Measurements from ENCODE around the gene EML3. TPM values are rescaled to one million over a fixed set of nuclear protein-coding genes. Genes with fewer than 3 reads are reported as not detected.
A peak's percentile ranks its signal among the peaks of the same experiment; 100 is the strongest.

EML3 gene
- total and polyA plus RNA-seq, 2 of the 13 experiments (the other 11 are each of a cell fraction or from before 2014, with no cell fraction given): 10.6 to 12.3 TPM

DNA sequence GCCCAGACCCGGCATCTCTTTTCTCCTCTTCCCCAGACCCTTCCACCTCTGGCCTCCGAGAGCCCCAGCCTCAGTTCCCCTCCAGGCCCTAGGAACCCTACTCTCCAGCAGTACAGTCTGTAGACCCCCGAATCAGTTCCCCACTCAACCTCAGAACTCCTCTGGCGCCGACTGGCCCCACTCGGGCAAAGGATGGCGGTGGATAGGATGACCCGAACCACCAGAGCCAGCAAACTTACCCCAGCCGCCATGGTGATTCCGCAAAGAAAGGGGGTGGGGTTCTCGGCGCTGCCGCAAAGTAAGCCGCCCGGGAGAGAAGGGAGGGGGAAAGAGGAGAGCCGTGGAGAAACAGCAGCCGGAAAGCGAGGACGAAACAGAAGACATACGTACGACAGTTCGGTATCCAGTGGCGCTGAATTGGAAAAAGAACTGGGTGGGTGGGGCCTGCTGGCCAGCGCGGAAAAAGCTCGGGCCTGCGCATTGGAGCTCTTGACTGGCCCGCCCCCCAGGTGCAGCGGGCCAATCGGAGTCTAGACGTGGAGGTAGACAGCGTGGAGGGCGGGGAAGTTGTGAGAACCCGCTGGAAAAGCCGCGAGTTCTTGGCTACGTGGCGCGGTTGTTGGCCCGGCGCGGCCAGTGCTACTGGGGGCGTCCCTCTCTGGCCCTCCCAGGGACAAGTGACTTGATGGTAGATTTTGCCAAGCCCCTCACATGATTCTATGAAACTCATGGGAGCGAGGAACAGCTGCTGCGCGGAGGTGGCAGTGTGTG lies 38.8 kb downstream of the EML3 start, which contains the start of gene EEF1G (continued):
- TF ChIP-seq, protein P1, sequence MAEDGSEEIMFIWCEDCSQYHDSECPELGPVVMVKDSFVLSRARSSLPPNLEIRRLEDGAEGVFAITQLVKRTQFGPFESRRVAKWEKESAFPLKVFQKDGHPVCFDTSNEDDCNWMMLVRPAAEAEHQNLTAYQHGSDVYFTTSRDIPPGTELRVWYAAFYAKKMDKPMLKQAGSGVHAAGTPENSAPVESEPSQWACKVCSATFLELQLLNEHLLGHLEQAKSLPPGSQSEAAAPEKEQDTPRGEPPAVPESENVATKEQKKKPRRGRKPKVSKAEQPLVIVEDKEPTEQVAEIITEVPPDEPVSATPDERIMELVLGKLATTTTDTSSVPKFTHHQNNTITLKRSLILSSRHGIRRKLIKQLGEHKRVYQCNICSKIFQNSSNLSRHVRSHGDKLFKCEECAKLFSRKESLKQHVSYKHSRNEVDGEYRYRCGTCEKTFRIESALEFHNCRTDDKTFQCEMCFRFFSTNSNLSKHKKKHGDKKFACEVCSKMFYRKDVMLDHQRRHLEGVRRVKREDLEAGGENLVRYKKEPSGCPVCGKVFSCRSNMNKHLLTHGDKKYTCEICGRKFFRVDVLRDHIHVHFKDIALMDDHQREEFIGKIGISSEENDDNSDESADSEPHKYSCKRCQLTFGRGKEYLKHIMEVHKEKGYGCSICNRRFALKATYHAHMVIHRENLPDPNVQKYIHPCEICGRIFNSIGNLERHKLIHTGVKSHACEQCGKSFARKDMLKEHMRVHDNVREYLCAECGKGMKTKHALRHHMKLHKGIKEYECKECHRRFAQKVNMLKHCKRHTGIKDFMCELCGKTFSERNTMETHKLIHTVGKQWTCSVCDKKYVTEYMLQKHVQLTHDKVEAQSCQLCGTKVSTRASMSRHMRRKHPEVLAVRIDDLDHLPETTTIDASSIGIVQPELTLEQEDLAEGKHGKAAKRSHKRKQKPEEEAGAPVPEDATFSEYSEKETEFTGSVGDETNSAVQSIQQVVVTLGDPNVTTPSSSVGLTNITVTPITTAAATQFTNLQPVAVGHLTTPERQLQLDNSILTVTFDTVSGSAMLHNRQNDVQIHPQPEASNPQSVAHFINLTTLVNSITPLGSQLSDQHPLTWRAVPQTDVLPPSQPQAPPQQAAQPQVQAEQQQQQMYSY (CRISPR knock-in tag; IDR thresholded peaks at IDR 0.05): no peak
- TF ChIP-seq KAT8 (CRISPR knock-in tag; IDR thresholded peaks at IDR 0.05): peak; percentile 80
- TF ChIP-seq, protein P2, sequence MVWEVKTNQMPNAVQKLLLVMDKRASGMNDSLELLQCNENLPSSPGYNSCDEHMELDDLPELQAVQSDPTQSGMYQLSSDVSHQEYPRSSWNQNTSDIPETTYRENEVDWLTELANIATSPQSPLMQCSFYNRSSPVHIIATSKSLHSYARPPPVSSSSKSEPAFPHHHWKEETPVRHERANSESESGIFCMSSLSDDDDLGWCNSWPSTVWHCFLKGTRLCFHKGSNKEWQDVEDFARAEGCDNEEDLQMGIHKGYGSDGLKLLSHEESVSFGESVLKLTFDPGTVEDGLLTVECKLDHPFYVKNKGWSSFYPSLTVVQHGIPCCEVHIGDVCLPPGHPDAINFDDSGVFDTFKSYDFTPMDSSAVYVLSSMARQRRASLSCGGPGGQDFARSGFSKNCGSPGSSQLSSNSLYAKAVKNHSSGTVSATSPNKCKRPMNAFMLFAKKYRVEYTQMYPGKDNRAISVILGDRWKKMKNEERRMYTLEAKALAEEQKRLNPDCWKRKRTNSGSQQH (CRISPR knock-in tag; IDR thresholded peaks at IDR 0.05; ENCODE audit: low read depth): no peak; the same call in 1 of the 2 replicates
- TF ChIP-seq, protein P3, sequence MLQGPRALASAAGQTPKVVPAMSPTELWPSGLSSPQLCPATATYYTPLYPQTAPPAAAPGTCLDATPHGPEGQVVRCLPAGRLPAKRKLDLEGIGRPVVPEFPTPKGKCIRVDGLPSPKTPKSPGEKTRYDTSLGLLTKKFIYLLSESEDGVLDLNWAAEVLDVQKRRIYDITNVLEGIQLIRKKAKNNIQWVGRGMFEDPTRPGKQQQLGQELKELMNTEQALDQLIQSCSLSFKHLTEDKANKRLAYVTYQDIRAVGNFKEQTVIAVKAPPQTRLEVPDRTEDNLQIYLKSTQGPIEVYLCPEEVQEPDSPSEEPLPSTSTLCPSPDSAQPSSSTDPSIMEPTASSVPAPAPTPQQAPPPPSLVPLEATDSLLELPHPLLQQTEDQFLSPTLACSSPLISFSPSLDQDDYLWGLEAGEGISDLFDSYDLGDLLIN (CRISPR knock-in tag; IDR thresholded peaks at IDR 0.05; ENCODE audit: borderline replicate concordance): no peak
- peak; percentile 70; the same call in 1 of the 2 replicates for TF ChIP-seq SMAD1 (CRISPR knock-in tag; IDR thresholded peaks at IDR 0.05; ENCODE audit: borderline replicate concordance, low read depth)
- TF ChIP-seq THYN1 (CRISPR knock-in tag; IDR thresholded peaks at IDR 0.05; ENCODE audit: borderline replicate concordance, low read depth): no peak
- TF ChIP-seq, protein P4, sequence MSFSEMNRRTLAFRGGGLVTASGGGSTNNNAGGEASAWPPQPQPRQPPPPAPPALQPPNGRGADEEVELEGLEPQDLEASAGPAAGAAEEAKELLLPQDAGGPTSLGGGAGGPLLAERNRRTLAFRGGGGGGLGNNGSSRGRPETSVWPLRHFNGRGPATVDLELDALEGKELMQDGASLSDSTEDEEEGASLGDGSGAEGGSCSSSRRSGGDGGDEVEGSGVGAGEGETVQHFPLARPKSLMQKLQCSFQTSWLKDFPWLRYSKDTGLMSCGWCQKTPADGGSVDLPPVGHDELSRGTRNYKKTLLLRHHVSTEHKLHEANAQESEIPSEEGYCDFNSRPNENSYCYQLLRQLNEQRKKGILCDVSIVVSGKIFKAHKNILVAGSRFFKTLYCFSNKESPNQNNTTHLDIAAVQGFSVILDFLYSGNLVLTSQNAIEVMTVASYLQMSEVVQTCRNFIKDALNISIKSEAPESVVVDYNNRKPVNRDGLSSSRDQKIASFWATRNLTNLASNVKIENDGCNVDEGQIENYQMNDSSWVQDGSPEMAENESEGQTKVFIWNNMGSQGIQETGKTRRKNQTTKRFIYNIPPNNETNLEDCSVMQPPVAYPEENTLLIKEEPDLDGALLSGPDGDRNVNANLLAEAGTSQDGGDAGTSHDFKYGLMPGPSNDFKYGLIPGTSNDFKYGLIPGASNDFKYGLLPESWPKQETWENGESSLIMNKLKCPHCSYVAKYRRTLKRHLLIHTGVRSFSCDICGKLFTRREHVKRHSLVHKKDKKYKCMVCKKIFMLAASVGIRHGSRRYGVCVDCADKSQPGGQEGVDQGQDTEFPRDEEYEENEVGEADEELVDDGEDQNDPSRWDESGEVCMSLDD (CRISPR knock-in tag; IDR thresholded peaks at IDR 0.05; ENCODE audit: borderline replicate concordance): no peak
- TF ChIP-seq RAD21 (CRISPR knock-in tag; IDR thresholded peaks at IDR 0.05): no peak
- 0 out of 2 replicates have a peak, but pooled peaks have one; percentile 1 for TF ChIP-seq BORCS8-MEF2B (CRISPR knock-in tag; IDR thresholded peaks at IDR 0.05)
- no peak; the same call in 1 of the 2 replicates for TF ChIP-seq ZNF777 (CRISPR knock-in tag; IDR thresholded peaks at IDR 0.05)
- TF ChIP-seq RFXANK (CRISPR knock-in tag; IDR thresholded peaks at IDR 0.05): no peak; the same call in 1 of the 2 replicates
- TF ChIP-seq, protein P5, sequence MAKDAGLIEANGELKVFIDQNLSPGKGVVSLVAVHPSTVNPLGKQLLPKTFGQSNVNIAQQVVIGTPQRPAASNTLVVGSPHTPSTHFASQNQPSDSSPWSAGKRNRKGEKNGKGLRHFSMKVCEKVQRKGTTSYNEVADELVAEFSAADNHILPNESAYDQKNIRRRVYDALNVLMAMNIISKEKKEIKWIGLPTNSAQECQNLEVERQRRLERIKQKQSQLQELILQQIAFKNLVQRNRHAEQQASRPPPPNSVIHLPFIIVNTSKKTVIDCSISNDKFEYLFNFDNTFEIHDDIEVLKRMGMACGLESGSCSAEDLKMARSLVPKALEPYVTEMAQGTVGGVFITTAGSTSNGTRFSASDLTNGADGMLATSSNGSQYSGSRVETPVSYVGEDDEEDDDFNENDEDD (CRISPR knock-in tag; IDR thresholded peaks at IDR 0.05; ENCODE audit: borderline replicate concordance): peak; percentile 63; the same call in 1 of the 2 replicates
- no peak for TF ChIP-seq ZBTB20 (CRISPR knock-in tag; IDR thresholded peaks at IDR 0.05; ENCODE audit: borderline replicate concordance, low read depth)
- TF ChIP-seq ZBTB8A (CRISPR knock-in tag; IDR thresholded peaks at IDR 0.05; ENCODE audit: borderline replicate concordance, low read depth): no peak
- TF ChIP-seq PLRG1 (conservative IDR thresholded peaks at IDR 0.05): no peak
- TF ChIP-seq, protein P6, sequence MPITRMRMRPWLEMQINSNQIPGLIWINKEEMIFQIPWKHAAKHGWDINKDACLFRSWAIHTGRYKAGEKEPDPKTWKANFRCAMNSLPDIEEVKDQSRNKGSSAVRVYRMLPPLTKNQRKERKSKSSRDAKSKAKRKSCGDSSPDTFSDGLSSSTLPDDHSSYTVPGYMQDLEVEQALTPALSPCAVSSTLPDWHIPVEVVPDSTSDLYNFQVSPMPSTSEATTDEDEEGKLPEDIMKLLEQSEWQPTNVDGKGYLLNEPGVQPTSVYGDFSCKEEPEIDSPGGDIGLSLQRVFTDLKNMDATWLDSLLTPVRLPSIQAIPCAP (CRISPR knock-in tag; IDR thresholded peaks at IDR 0.05; ENCODE audit: low read depth): no peak
- TF ChIP-seq MED13 (CRISPR knock-in tag; IDR thresholded peaks at IDR 0.05): no peak
- TF ChIP-seq TGIF2 (CRISPR knock-in tag; IDR thresholded peaks at IDR 0.05): no peak

Measured in HepG2 (cell line).